ENCODE data around the gene EVX2.

DNA sequence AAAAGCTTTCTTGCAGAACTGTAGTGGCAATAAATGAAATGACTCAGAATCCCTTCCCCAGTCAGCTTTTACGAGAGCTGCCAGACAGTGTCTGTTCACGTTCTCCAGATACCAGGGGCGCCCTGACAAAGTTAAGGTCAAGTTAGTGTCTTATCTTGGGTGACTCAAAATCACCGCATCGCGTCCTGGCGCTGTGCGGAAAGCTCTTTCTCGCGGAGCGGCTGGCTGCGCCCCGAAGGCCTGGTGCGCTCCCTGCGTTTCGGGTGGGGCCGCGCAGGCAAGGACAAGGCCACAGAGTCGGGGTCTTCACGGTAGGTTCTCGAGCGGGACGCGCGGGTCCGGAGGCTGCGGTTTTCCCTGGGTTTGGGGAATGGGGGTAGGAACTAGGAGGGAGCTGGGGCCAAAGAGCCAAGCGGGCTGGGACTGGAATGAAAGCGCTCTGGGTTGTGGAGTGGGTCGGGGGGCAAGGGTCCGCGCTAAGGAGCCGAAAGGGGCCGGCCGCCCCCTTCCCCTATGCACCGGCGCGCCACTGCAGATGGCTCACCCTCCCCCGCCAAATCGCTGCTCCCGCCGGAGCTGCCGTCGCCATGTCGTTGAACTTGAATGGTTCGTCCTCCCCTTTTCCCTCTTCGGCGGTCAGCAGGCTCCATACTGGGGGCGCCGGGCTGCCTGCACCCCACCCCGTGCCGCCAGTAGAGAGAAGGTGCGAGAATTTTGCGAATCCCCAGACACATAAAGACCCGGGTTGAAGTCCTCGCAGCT, 20.7 kb upstream of the EVX2 start:
- TF ChIP-seq POLR2A (IDR thresholded peaks at IDR 0.05) = no peak
- TF ChIP-seq, protein P1, sequence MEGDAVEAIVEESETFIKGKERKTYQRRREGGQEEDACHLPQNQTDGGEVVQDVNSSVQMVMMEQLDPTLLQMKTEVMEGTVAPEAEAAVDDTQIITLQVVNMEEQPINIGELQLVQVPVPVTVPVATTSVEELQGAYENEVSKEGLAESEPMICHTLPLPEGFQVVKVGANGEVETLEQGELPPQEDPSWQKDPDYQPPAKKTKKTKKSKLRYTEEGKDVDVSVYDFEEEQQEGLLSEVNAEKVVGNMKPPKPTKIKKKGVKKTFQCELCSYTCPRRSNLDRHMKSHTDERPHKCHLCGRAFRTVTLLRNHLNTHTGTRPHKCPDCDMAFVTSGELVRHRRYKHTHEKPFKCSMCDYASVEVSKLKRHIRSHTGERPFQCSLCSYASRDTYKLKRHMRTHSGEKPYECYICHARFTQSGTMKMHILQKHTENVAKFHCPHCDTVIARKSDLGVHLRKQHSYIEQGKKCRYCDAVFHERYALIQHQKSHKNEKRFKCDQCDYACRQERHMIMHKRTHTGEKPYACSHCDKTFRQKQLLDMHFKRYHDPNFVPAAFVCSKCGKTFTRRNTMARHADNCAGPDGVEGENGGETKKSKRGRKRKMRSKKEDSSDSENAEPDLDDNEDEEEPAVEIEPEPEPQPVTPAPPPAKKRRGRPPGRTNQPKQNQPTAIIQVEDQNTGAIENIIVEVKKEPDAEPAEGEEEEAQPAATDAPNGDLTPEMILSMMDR (IDR thresholded peaks at IDR 0.05) = no peak

All from stomach (tissue), 4 donors.